ENCODE data around the gene SLC28A2. TPM values are rescaled to one million over a fixed set of nuclear protein-coding genes. Genes with fewer than 3 reads are reported as not detected.

Gene SLC28A2
- total and polyA plus RNA-seq, 2 of the 13 experiments (the other 11 are each of a cell fraction or from before 2014, with no cell fraction given) = 0.01 to 0.11 TPM

- H3K27ac ChIP-seq (ENCODE audit: extremely low read length, insufficient read depth, low read length) = no peak overlapping the region
- ChIA-PET POLR2A (no interaction called here), CTCF (ENCODE audit: low intra/inter-chr PET ratio, low total read pairs) (interaction anchor here (1.4 kb wide), 2 partner anchors 63 to 105 kb away, joined by 9 to 10 read pairs; no protein-coding TSS in a partner anchor)
- H3K36me3 ChIP-seq (replicated peaks in 1 of 2; ENCODE audit: control insufficient read depth in 1 of 2, insufficient read depth in 2 of 2, low read length in 2 of 2) = no peaks in the 10 kb centered on the region
- no peak overlapping the region for H2AFZ ChIP-seq (ENCODE audit: low read length)
- no peaks in the 10 kb centered on the region for H3K79me2 ChIP-seq (ENCODE audit: insufficient read depth, low read length)
- ATAC-seq (peak; percentile 77), DNase-seq (ENCODE audit: low spot score) (peak; percentile 30), FAIRE-seq (peak; percentile 8)
- intact Hi-C loops (cut with micrococcal nuclease; ENCODE audit: unreplicated experiment) (loop anchor here (1.0 to 10.0 kb wide), 2 partner anchors 63 to 303 kb away; no protein-coding TSS in a partner anchor), in situ Hi-C loops (cut with HindIII; ENCODE audit: extremely low pct_ligation_motif_present, low pct_unique_long_range_greater_than_20kb) (no loop called here)
- H3K4me2 ChIP-seq (ENCODE audit: low read depth, low read length) = no peak overlapping the region
- H3K4me1 ChIP-seq (ENCODE audit: insufficient read depth, low read length) = peaks cover 10% of the 10 kb centered on the region
- no peaks in the 10 kb centered on the region for H3K9me3 ChIP-seq (ENCODE audit: low read length)
- H4K20me1 ChIP-seq (ENCODE audit: insufficient read depth, low read length) = no peaks in the 10 kb centered on the region
- no peak overlapping the region for H3K9ac ChIP-seq (ENCODE audit: insufficient read depth, low read depth, low read length)
- no peaks in the 10 kb centered on the region for H3K27me3 ChIP-seq (ENCODE audit: control insufficient read depth in 1 of 2, insufficient read depth in 2 of 2, low read length in 2 of 2)
- no TSS peak for BruUV-seq (replicated peaks)
- H3K4me3 ChIP-seq (replicated peaks in 1 of 3; ENCODE audit: insufficient read depth in 1 of 3, low read depth in 2 of 3, low read length in 3 of 3) = no peak overlapping the region
- 15% methylated on average over 2 of the region's 2 CpGs for WGBS (ENCODE audit: low lambda C conversion rate)
- TF ChIP-seq ZBTB39 (CRISPR knock-in tag; IDR thresholded peaks at IDR 0.05) (no peak), BORCS8-MEF2B (CRISPR knock-in tag; IDR thresholded peaks at IDR 0.05) (no peak), ZNF574 (CRISPR knock-in tag; IDR thresholded peaks at IDR 0.05) (no peak), ZFP90 (CRISPR knock-in tag; IDR thresholded peaks at IDR 0.05; ENCODE audit: borderline replicate concordance) (no peak), SKI (IDR thresholded peaks at IDR 0.05; ENCODE audit: partially characterized antibody) (no peak), SMC3 (IDR thresholded peaks at IDR 0.05; ENCODE audit: low read length) (peak; percentile 74), HINFP (CRISPR knock-in tag; IDR thresholded peaks at IDR 0.05; ENCODE audit: low read depth) (no peak), YEATS4 (CRISPR knock-in tag; IDR thresholded peaks at IDR 0.05; ENCODE audit: borderline replicate concordance) (no peak), HNF4A (CRISPR knock-in tag; IDR thresholded peaks at IDR 0.05) (no peak), ZNF510 (CRISPR knock-in tag; IDR thresholded peaks at IDR 0.05; ENCODE audit: low read depth) (no peak), ZFX (CRISPR knock-in tag; IDR thresholded peaks at IDR 0.05; ENCODE audit: low read depth) (peak; percentile 30; the same call in 1 of the 2 replicates), NCOR1 (IDR thresholded peaks at IDR 0.05; ENCODE audit: borderline replicate concordance, low read length) (no peak), FOXC1 (CRISPR knock-in tag; IDR thresholded peaks at IDR 0.05; ENCODE audit: borderline replicate concordance) (no peak), SATB2 (CRISPR knock-in tag; IDR thresholded peaks at IDR 0.05) (no peak), ZNF205 (CRISPR knock-in tag; IDR thresholded peaks at IDR 0.05) (no peak), HMGXB4 (CRISPR knock-in tag; IDR thresholded peaks at IDR 0.05; ENCODE audit: borderline replicate concordance in 1 of 2, low read depth in 1 of 2) (no peak), ZNF253 (CRISPR knock-in tag; IDR thresholded peaks at IDR 0.05; ENCODE audit: borderline replicate concordance) (no peak)
Measured at GRCh38 chr15:45268135-45268534, 16.1 kb downstream of the SLC28A2 start.
